Colonic mucosa (tissue), 4 donors: ENCODE measurements around the gene SLC44A1. TPM values are rescaled to one million over a fixed set of nuclear protein-coding genes. Genes with fewer than 3 reads are reported as not detected.

Experiments used
- DNase-seq: peaks from one replicate; pipeline ENCODE4 v3.0.0-alpha.2; 2020
- H3K27ac ChIP-seq: fragments of 200-600 bp; one replicate; pipeline ENCODE4 v1.8.0; 2021
- H3K27me3 ChIP-seq: fragments of 200-600 bp; one replicate; pipeline ENCODE4 v1.8.0; 2021
- H3K36me3 ChIP-seq: fragments of 200-600 bp; one replicate; pipeline ENCODE4 v1.8.0; 2021
- H3K4me1 ChIP-seq: fragments of 200-600 bp; one replicate; pipeline ENCODE4 v1.8.0; 2021; ENCODE audit warnings: mild to moderate bottlenecking
- H3K4me3 ChIP-seq: fragments of 200-600 bp; one replicate; pipeline ENCODE4 v1.8.0; 2021
- H3K9ac ChIP-seq, 2 donors: one replicate each; pipeline ENCODE4 v1.7.0; 2013; ENCODE audit warnings: control low read depth in 2 of 2, low read depth in 2 of 2, low read length in 2 of 2
- H3K9me3 ChIP-seq: fragments of 200-600 bp; one replicate; pipeline ENCODE4 v1.8.0; 2021
- intact Hi-C: fragments of 100-400 bp; cut with DNase I; formaldehyde crosslinking; loops from one replicate; pipeline ENCODE4 v1.14.1; 2022
- total RNA-seq, 2 donors: library from RNA; stranded (reverse); fragmentation: NEBNext Ultra II Directional in 1 of 2; extraction: Animal tissue kit (Norgen Biotek cat#: 25700) in 1 of 2; gene quantifications; one replicate each; pipeline ENCODE4 v1.2.1, GENCODE V29; 2021
- TF ChIP-seq, protein P1 (sequence below): fragments of 200-600 bp; IDR thresholded peaks from one replicate; pipeline ENCODE4 v1.8.0; 2022; ENCODE audit warnings: antibody characterized with exemption, mild to moderate bottlenecking
- donor health status: healthy.
- donor health status: DM: no; HTN: no; CAD: no.
- donor health status: DM: no; HTN: no; CAD: no.

SLC44A1 gene
- total RNA-seq, 2 donors from 2014 or later = 151 to 180 TPM

DNA sequence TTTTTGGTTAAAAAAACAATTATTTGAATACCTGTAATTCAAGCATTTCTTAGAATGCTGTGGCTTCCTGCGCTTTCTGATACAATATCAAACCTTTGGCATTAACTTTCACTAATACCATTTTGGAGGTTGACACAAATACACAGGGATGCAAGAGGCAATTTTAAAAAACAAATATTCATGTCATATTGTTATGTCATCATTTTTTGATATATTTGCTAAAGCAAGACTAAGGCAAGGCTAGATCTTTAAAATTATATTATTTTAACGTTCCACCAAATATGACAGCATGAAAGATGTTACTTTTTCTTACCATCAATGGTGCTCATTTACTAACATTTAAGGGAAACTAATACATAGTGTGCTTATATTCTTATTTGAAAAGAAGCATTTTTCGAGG, 110.0 kb downstream of the SLC44A1 start:
- no peaks in the 10 kb centered on the region for H3K27me3 ChIP-seq
- H3K4me1 ChIP-seq = no peaks in the 10 kb centered on the region

DNA sequence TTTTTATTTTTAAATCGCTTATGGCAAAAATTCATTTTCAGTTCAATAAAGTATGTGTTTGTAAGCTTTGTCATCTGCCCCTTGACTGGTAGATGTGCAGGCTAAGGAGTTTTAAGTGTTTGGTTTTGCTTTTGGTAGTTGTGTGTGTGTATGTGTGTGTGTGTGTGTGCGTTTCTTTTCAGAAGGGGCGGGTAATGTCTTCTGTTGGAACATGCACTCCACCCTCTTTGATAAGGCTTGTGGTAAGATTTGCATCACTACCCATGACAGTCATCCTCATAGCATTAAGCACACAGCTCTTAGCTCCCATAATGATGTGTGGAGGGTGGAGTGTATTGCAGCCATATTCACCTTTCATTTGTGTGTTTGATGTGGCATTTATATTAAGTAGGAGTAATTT, 111.3 kb downstream of the SLC44A1 start:
- Histone ChIP-seq H3K36me3 (no peaks in the 10 kb centered on the region), H3K4me1 (no peaks in the 10 kb centered on the region), H3K4me3 (no peak overlapping the region), H3K9ac (no peak overlapping the region), H3K27me3 (no peaks in the 10 kb centered on the region), H3K9me3 (no peaks in the 10 kb centered on the region), H3K27ac (no peak overlapping the region)
- DNase-seq = peak; percentile 37
- intact Hi-C loops = no loop called here
- TF ChIP-seq, protein P1, sequence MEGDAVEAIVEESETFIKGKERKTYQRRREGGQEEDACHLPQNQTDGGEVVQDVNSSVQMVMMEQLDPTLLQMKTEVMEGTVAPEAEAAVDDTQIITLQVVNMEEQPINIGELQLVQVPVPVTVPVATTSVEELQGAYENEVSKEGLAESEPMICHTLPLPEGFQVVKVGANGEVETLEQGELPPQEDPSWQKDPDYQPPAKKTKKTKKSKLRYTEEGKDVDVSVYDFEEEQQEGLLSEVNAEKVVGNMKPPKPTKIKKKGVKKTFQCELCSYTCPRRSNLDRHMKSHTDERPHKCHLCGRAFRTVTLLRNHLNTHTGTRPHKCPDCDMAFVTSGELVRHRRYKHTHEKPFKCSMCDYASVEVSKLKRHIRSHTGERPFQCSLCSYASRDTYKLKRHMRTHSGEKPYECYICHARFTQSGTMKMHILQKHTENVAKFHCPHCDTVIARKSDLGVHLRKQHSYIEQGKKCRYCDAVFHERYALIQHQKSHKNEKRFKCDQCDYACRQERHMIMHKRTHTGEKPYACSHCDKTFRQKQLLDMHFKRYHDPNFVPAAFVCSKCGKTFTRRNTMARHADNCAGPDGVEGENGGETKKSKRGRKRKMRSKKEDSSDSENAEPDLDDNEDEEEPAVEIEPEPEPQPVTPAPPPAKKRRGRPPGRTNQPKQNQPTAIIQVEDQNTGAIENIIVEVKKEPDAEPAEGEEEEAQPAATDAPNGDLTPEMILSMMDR = no peak

More for the DNA sequence above, 110.0 kb downstream of the SLC44A1 start:
- TF ChIP-seq, protein P1 = no peak
- Histone ChIP-seq H3K9me3 (no peaks in the 10 kb centered on the region), H3K4me3 (no peak overlapping the region), H3K36me3 (no peaks in the 10 kb centered on the region), H3K9ac (no peak overlapping the region), H3K27ac (no peak overlapping the region)
- no peak for DNase-seq
- intact Hi-C loops = no loop called here

DNA sequence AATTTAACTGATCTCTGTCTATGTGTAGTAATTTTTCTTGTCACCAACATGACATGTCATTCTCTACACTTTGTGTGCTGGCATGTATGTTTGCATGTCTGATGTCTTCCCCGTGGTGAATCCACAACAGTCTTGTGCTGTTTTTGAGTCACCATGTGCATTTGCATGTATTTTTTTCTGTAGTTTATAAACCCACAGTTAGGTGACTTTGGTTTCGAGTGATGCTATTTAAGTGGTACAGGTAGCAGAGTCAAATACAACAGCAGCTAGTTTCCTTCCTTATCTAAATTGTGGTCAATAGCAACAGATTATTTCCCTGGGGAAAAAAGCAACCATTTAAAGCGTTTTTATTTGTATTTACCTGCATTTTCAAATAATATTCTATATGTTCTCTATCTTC, 113.5 kb downstream of the SLC44A1 start:
- H3K27ac ChIP-seq = no peak overlapping the region
- no peaks in the 10 kb centered on the region for H3K4me1 ChIP-seq
- no peak overlapping the region for H3K4me3 ChIP-seq
- intact Hi-C loops = no loop called here
- H3K9ac ChIP-seq = no peak overlapping the region
- no peak for DNase-seq
- H3K27me3 ChIP-seq = no peaks in the 10 kb centered on the region
- H3K9me3 ChIP-seq = no peaks in the 10 kb centered on the region
- TF ChIP-seq, protein P1 = no peak
- no peaks in the 10 kb centered on the region for H3K36me3 ChIP-seq

DNA sequence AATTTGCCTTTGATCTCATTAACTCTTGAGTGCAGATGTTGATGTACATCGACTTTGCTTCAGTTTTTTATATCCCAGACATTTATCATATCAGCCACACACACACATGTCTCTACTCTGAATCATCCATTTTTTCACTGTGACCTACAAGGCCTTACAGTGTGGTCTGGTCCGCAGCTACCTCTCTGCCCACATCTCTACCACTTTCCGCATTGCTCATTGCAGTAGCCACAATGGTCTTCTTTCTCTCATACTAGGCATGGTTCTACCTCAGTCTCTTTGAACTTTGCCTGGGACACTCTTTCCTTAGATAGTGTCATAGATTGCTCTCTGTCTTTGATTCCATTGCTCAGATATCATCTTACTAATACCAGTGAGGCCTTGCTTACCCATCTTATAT, 115.4 kb downstream of the SLC44A1 start:
- no peak for DNase-seq
- H3K27ac ChIP-seq = no peak overlapping the region
- TF ChIP-seq, protein P1 = no peak
- H3K4me1 ChIP-seq = no peaks in the 10 kb centered on the region
- no peaks in the 10 kb centered on the region for H3K36me3 ChIP-seq
- H3K27me3 ChIP-seq = no peaks in the 10 kb centered on the region
- intact Hi-C loops = no loop called here
- no peak overlapping the region for H3K9ac ChIP-seq
- no peak overlapping the region for H3K4me3 ChIP-seq
- H3K9me3 ChIP-seq = no peaks in the 10 kb centered on the region

DNA sequence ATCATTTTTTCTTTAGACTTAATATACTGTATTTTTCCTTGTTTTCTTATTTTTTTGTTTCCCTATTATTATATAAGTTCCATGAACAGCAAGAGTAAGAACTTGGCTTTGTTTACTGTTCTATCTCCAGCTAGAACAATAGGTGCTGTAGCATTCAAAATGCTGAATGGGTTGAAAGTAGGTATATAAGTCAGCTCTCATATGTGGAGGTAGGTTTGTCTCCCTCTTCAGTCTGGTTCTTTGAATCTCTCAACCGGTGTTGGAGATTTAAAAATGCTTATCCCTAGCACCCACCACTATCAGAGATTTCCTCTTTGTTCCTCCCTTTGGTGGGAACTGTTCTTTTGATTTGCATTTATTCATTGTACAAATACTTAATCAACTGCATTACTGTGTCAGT, 115.9 kb downstream of the SLC44A1 start:
- H3K4me1 ChIP-seq = no peaks in the 10 kb centered on the region
- H3K27ac ChIP-seq = no peak overlapping the region
- intact Hi-C loops = no loop called here
- H3K9me3 ChIP-seq = no peaks in the 10 kb centered on the region
- H3K27me3 ChIP-seq = no peaks in the 10 kb centered on the region
- H3K36me3 ChIP-seq = no peaks in the 10 kb centered on the region
- TF ChIP-seq, protein P1 = no peak
- H3K9ac ChIP-seq = no peak overlapping the region
- H3K4me3 ChIP-seq = no peak overlapping the region
- no peak for DNase-seq

DNA sequence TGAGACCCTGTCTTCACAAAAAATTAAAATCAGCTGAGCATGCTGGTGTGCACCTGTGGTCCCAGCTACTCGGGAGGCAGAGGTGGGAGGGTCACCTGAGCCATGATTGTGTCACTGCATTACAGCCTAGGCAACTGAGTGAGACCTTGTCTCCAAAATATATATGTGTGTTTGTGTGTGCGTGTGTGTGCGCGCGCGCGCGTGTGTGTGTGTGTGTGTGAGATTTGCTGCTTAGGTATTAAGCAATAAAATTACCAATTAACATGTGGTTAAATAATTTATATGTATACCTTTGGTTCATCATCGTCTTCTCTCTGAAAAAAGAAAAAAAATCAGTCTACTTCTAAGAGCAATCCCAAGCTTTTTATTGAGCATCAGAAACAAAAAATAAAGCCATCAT, 117.4 kb downstream of the SLC44A1 start:
- no peak for DNase-seq
- no peaks in the 10 kb centered on the region for H3K36me3 ChIP-seq
- TF ChIP-seq, protein P1 = no peak
- no peak overlapping the region for H3K9ac ChIP-seq
- H3K4me1 ChIP-seq = no peaks in the 10 kb centered on the region
- H3K27ac ChIP-seq = no peak overlapping the region
- no peaks in the 10 kb centered on the region for H3K27me3 ChIP-seq
- H3K4me3 ChIP-seq = no peak overlapping the region
- no peaks in the 10 kb centered on the region for H3K9me3 ChIP-seq
- intact Hi-C loops = no loop called here
